Stimulated activated naive B cell treated with anti-CD40 and anti-IgM and Interleukin-4, amounts not matched to agents 10 μg/mL and 1 μg/mL and 100 μg/mL, for 72 hours (primary cell): ENCODE results near the gene POLR2A.

Experiments
- ATAC-seq, 2 donors: fragments of 150-1000 bp; cut with Tn5 transposase; replicated peaks; 2 replicates each; pipeline ENCODE4 v1.10.0; 2021; ENCODE audit warnings: moderate library complexity in 1 of 2
- DNase-seq: peaks from one replicate; pipeline ENCODE4 v3.0.0; 2021
- H3K27ac Mint-ChIP-seq: one replicate; pipeline ENCODE4 v1.8.0; 2022; ENCODE audit warnings: mild to moderate bottlenecking, mixed read lengths
- H3K27me3 Mint-ChIP-seq, 2 donors: one replicate each; pipeline ENCODE4 v1.8.0; 2022; ENCODE audit warnings: mixed read lengths in 2 of 2
- H3K36me3 Mint-ChIP-seq, 2 donors: one replicate each; pipeline ENCODE4 v1.8.0; 2022; ENCODE audit warnings: mixed read lengths in 2 of 2, mild to moderate bottlenecking in 1 of 2
- H3K4me1 Mint-ChIP-seq, 2 donors: one replicate each; pipeline ENCODE4 v1.8.0; 2022; ENCODE audit warnings: mixed read lengths in 2 of 2, mild to moderate bottlenecking in 1 of 2
- H3K4me3 Mint-ChIP-seq, 2 donors: one replicate each; pipeline ENCODE4 v1.8.0; 2022; ENCODE audit warnings: mild to moderate bottlenecking in 2 of 2, mixed read lengths in 2 of 2, moderate library complexity in 1 of 2
- H3K9me3 Mint-ChIP-seq, 2 donors: one replicate each; pipeline ENCODE4 v1.8.0; 2022; ENCODE audit warnings: mixed read lengths in 2 of 2, mild to moderate bottlenecking in 1 of 2

POLR2A gene

GRCh38 chr17:7484067-7484918 is at the start of gene POLR2A:
Gene POLR2A (plus strand): TSS chr17:7484366.
- DNase-seq (peak; percentile 97), ATAC-seq (peak; percentile 67 to 76)
- Mint-ChIP-seq H3K27me3 (no peaks in the 10 kb centered on the region), H3K4me1 (peaks cover 55 to 83% of the 10 kb centered on the region in 2 donors), H3K9me3 (no peaks in the 10 kb centered on the region), H3K36me3 (peaks cover 25 to 34% of the 10 kb centered on the region in 2 donors), H3K27ac (peak within 1 kb of the TSS; percentile 100), H3K4me3 (peak within 1 kb of the TSS; percentile 99 to 100)

GRCh38 chr17:7435676-7436555 is 48.2 kb upstream of the POLR2A start:
- H3K9me3 Mint-ChIP-seq, result no peaks in the 10 kb centered on the region
- H3K27ac Mint-ChIP-seq, result peak overlapping the region; percentile 93
- ATAC-seq, result peak; percentile 34 to 45
- peaks cover 28 to 29% of the 10 kb centered on the region in 2 donors for H3K27me3 Mint-ChIP-seq
- H3K4me1 Mint-ChIP-seq, result peaks cover 35 to 49% of the 10 kb centered on the region in 2 donors
- peak; percentile 52 for DNase-seq
- H3K36me3 Mint-ChIP-seq, result peaks cover 14 to 16% of the 10 kb centered on the region in 2 donors
- peak overlapping the region; percentile 89 to 94 for H3K4me3 Mint-ChIP-seq

- DNase-seq, result peak; percentile 71
Measured at GRCh38 chr17:7436556-7437368, 47.4 kb upstream of the POLR2A start.

GRCh38 chr17:7437369-7437863 is 46.8 kb upstream of the POLR2A start:
- Mint-ChIP-seq H3K4me3 (peak overlapping the region; percentile 89 to 94), H3K27me3 (peaks cover 39 to 44% of the 10 kb centered on the region in 2 donors), H3K36me3 (peaks cover 14 to 16% of the 10 kb centered on the region in 2 donors), H3K9me3 (no peaks in the 10 kb centered on the region), H3K4me1 (peaks cover 36 to 49% of the 10 kb centered on the region in 2 donors), H3K27ac (no peak overlapping the region)
- DNase-seq, result no peak
- ATAC-seq, result no peak

More at GRCh38 chr17:7436556-7437368, 47.4 kb upstream of the POLR2A start:
- Mint-ChIP-seq H3K36me3 (peaks cover 14 to 16% of the 10 kb centered on the region in 2 donors), H3K27ac (peak overlapping the region; percentile 81), H3K4me1 (peaks cover 36 to 49% of the 10 kb centered on the region in 2 donors), H3K27me3 (peaks cover 35 to 37% of the 10 kb centered on the region in 2 donors), H3K4me3 (peak overlapping the region; percentile 89 to 94), H3K9me3 (no peaks in the 10 kb centered on the region)
- ATAC-seq, result peak; percentile 58 to 63

- H3K27ac Mint-ChIP-seq, result peak overlapping the region; percentile 87
- peaks cover 14 to 16% of the 10 kb centered on the region in 2 donors for H3K36me3 Mint-ChIP-seq
- H3K4me3 Mint-ChIP-seq, result peak overlapping the region; percentile 65 to 88
- peaks cover 36 to 49% of the 10 kb centered on the region in 2 donors for H3K4me1 Mint-ChIP-seq
- ATAC-seq, result no peak
- DNase-seq, result no peak
- no peaks in the 10 kb centered on the region for H3K9me3 Mint-ChIP-seq
- H3K27me3 Mint-ChIP-seq, result peaks cover 45 to 49% of the 10 kb centered on the region in 2 donors
Measured at GRCh38 chr17:7437950-7438614, 46.1 kb upstream of the POLR2A start.

- Mint-ChIP-seq H3K27me3 (peaks cover 53 to 55% of the 10 kb centered on the region in 2 donors), H3K4me3 (peak overlapping the region; percentile 65 to 88), H3K4me1 (peaks cover 36 to 49% of the 10 kb centered on the region in 2 donors), H3K27ac (peak overlapping the region; percentile 51), H3K36me3 (peaks cover 14 to 16% of the 10 kb centered on the region in 2 donors), H3K9me3 (no peaks in the 10 kb centered on the region)
- ATAC-seq, result no peak
- no peak for DNase-seq
Measured at GRCh38 chr17:7438656-7439460, 45.3 kb upstream of the POLR2A start.

GRCh38 chr17:7439462-7440112 is 44.6 kb upstream of the POLR2A start, which contains the start of gene FGF11:
Gene FGF11 (plus strand): TSS chr17:7439512. CDS start chr17:7439621, 109 bp downstream.
- Mint-ChIP-seq H3K4me1 (peaks cover 36 to 49% of the 10 kb centered on the region in 2 donors), H3K27me3 (peaks cover 55 to 58% of the 10 kb centered on the region in 2 donors), H3K4me3 (peak within 1 kb of the TSS; percentile 88 to 92), H3K36me3 (peaks cover 14 to 16% of the 10 kb centered on the region in 2 donors), H3K27ac (peak within 1 kb of the TSS; percentile 91), H3K9me3 (no peaks in the 10 kb centered on the region)
- ATAC-seq (no peak), DNase-seq (no peak)

GRCh38 chr17:7440113-7440833 is 43.9 kb upstream of the POLR2A start:
- Mint-ChIP-seq H3K36me3 (peaks cover 14 to 16% of the 10 kb centered on the region in 2 donors), H3K27me3 (peaks cover 59 to 65% of the 10 kb centered on the region in 2 donors), H3K4me1 (peaks cover 40 to 54% of the 10 kb centered on the region in 2 donors), H3K4me3 (peak overlapping the region; percentile 88 to 92), H3K9me3 (no peaks in the 10 kb centered on the region), H3K27ac (peak overlapping the region; percentile 91)
- ATAC-seq, result no peak
- DNase-seq, result no peak

- Mint-ChIP-seq H3K27ac (peak overlapping the region; percentile 91), H3K4me1 (peaks cover 45 to 58% of the 10 kb centered on the region in 2 donors), H3K4me3 (peak overlapping the region; percentile 88 to 92)
Measured at GRCh38 chr17:7440834-7441195, 43.4 kb upstream of the POLR2A start.

GRCh38 chr17:7441266-7441665 is 42.9 kb upstream of the POLR2A start:
- Mint-ChIP-seq H3K27me3 (peaks cover 68 to 75% of the 10 kb centered on the region in 2 donors), H3K36me3 (peaks cover 16% of the 10 kb centered on the region in 2 donors), H3K4me1 (peaks cover 42 to 58% of the 10 kb centered on the region in 2 donors), H3K9me3 (no peaks in the 10 kb centered on the region), H3K27ac (no peak overlapping the region), H3K4me3 (no peak overlapping the region)
- ATAC-seq, result no peak
- no peak for DNase-seq

More at GRCh38 chr17:7440834-7441195, 43.4 kb upstream of the POLR2A start:
- H3K36me3 Mint-ChIP-seq, result peaks cover 16% of the 10 kb centered on the region in 2 donors
- no peaks in the 10 kb centered on the region for H3K9me3 Mint-ChIP-seq
- peak; percentile 41 to 46 for ATAC-seq
- peaks cover 65 to 70% of the 10 kb centered on the region in 2 donors for H3K27me3 Mint-ChIP-seq
- no peak for DNase-seq

GRCh38 chr17:7442142-7442541 is 42.0 kb upstream of the POLR2A start:
- peaks cover 38 to 49% of the 10 kb centered on the region in 2 donors for H3K4me1 Mint-ChIP-seq
- no peaks in the 10 kb centered on the region for H3K9me3 Mint-ChIP-seq
- peaks cover 12 to 13% of the 10 kb centered on the region in 2 donors for H3K36me3 Mint-ChIP-seq
- H3K27me3 Mint-ChIP-seq, result peaks cover 77 to 84% of the 10 kb centered on the region in 2 donors
- H3K4me3 Mint-ChIP-seq, result no peak overlapping the region
- ATAC-seq, result no peak
- no peak overlapping the region for H3K27ac Mint-ChIP-seq
- DNase-seq, result no peak
